A673 (cell line): ENCODE data around the gene SHC4.

Experiments
- EZH2 ChIP-seq: fragments of 200-600 bp; sonication (generic); IDR thresholded peaks from 2 replicates; pipeline ENCODE4 v1.6.1; 2017; ENCODE audit warnings: borderline replicate concordance, low read depth, mild to moderate bottlenecking, mixed read lengths, antibody characterized with exemption, low read length; ENCODE audit not compliant: poor library complexity, severe bottlenecking
- TF ChIP-seq, protein P1 (sequence below): fragments of 300-800, 200-600 bp; sonication (generic); conservative IDR thresholded peaks from 2 replicates; pipeline ENCODE4 v1.5.1; 2017; ENCODE audit warnings: low read depth, mild to moderate bottlenecking, antibody characterized with exemption, low read length, moderate library complexity, mixed read lengths

- TF ChIP-seq, protein P1, sequence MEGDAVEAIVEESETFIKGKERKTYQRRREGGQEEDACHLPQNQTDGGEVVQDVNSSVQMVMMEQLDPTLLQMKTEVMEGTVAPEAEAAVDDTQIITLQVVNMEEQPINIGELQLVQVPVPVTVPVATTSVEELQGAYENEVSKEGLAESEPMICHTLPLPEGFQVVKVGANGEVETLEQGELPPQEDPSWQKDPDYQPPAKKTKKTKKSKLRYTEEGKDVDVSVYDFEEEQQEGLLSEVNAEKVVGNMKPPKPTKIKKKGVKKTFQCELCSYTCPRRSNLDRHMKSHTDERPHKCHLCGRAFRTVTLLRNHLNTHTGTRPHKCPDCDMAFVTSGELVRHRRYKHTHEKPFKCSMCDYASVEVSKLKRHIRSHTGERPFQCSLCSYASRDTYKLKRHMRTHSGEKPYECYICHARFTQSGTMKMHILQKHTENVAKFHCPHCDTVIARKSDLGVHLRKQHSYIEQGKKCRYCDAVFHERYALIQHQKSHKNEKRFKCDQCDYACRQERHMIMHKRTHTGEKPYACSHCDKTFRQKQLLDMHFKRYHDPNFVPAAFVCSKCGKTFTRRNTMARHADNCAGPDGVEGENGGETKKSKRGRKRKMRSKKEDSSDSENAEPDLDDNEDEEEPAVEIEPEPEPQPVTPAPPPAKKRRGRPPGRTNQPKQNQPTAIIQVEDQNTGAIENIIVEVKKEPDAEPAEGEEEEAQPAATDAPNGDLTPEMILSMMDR = no peak
- TF ChIP-seq EZH2 = no peak
Measured at GRCh38 chr15:48796521-48796920, 167.2 kb downstream of the SHC4 start.
